HG02642 (cell line): ENCODE measurements around the gene CNTNAP4.

Experiments used
- ATAC-seq: cut with Tn5 transposase; IDR thresholded peaks from one replicate; pipeline ENCODE4 v1.9.1; 2021; ENCODE audit warnings: mild to moderate bottlenecking; ENCODE audit not compliant: unreplicated experiment, poor library complexity

CNTNAP4 gene

DNA sequence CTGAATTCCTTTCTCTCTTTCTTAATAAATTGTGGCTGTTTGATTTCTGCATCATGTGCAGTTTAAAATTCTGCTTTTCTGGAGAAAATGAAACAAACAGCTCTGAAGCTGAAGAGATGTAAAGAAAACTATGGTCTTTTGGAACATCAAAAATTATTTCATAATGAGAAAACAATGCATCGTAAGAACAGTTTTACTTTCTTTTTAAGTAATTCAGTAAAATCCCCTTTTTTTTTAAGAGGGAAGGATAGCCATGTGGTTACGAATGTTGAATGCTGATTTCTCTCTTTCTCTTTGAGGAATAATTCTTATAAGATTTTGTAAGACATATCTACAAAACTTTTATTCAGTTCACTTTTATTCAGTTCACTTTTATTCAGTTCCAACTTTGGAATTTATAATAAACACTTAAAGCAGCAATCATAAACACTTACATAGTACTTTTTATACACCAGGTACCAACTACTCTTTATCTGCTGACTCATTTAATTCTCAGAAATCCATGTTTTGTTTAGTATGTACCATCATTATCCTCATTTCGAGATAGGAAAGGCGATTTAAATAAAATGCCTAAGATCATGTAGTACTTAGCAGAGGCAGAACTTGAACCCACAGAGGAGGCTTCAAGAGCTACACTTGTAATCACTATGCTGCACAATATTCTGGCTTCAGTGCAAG is 26.6 kb downstream of the CNTNAP4 start:
- ATAC-seq = no peak

DNA sequence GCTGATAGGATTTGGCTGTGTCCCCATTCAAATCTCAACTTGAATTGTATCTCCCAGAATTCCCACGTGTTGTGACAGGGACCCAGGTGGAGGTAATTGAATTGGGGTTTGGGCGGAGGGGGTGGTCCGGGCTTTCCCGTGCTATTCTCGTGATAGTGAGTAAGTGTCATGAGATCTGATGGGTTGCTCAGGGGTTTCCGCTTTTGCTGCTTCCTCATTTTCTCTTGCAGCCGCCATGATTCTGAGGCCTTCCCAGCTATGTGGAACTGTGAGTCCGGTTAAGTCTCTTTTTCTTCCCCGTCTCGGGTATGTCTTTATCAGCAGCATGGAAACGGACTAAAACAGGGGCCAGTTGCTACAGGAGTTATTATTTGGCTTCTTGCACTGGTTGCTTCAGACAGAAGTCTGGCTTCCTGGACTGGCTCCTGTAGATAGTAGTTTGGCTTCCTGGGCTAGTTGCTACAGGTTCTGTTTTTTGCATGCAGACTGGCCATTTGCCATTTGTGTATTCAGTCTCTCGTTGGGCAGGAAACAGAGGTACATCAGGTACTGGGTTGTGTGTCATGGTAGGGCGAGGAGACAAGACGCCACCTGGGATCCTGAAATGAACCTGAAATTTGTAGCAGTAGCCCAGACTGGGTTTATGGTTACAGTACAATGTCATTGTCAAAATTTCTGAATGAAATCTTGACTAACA is 32.6 kb downstream of the CNTNAP4 start:
- no peak for ATAC-seq

DNA sequence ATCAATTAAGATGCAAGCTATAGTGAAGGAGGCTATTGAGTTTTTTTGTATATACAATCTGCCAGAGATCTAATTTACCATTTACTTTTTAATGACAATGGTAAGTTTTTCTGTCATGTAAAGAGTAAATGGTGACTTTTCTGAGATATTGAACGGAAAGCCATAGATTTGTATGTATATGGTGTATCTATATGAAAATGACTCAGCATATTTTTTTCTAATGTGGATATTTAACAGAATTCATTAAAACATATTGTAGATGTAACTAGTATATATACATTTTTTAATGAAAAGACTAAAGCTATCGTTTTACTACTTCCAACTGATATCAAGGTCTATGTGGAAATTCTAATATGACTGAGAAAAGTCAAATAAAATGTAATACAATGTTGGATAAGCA is 34.1 kb downstream of the CNTNAP4 start:
- no peak for ATAC-seq

DNA sequence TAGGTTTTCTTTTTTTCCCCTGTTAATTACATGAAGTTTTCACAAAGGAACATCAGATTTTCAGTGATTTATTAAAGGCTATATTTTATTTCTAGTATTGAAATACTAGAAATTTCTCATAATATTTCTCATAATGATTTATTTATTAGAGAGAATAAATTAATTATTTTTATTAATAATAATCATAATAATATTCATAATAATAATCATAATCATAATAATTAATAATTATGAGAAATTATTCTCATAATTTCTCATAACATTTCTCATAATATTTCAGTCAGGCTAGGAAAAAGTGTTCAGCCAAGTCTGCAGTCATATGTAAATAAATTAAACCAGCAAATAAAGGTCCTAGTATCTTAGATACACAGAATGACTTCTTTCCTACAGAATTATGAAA is 41.4 kb downstream of the CNTNAP4 start:
- no peak for ATAC-seq

DNA sequence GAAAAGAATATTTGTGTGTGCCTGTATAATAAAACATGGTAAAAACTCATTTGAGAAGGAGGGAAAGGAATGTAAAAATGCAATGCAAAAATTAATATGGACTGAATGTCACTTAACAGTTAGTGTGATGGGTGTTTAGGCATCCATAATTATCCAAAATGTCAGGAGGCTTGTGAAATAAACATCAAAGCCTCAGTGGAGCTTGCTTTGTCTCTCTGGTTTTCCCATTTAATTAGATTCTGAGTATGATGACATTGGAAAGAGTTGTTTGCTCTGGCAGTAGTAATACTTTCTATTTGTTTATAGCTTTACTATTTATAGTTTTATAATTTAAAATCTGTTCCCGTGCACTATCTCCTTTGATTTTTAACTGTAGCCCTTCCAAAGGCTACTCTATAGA is 51.9 kb downstream of the CNTNAP4 start:
- ATAC-seq = no peak

DNA sequence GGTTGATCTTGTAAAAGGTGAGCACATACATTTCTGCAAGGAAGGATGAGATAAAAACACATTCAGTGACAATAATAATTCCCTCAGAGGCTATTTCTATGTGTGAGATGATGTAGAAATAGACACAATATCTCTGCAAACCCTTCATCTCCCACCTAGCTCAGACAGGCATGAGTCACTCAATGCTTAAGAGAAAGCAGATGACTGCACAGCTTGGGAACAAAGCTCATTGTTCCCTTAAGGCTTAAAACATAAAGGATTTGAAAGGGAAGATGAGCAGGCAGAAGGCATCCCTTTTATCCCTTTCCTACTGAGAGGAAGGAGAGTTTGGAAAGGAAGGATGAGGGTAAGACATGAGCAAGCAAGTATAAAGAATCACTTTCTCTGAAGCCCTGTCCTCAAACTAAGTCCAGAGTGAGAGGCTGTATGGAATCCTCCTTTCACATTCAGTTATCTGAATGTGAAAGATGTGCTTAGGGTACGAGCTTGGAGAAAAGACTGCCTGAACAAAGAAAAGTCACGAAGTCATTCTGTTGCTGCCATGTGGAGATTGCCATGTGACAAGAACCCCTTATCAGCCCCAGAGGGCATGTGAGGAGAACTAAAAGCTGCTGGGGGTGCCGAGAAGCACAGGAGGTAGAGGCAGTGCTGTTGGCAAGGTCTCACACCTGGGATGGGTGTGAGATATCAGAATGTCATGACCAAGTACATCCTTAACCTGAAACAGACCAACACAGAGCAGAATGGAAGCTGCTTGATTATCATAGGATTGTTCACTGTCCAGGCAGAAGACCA is 58.2 kb downstream of the CNTNAP4 start:
- ATAC-seq = no peak

DNA sequence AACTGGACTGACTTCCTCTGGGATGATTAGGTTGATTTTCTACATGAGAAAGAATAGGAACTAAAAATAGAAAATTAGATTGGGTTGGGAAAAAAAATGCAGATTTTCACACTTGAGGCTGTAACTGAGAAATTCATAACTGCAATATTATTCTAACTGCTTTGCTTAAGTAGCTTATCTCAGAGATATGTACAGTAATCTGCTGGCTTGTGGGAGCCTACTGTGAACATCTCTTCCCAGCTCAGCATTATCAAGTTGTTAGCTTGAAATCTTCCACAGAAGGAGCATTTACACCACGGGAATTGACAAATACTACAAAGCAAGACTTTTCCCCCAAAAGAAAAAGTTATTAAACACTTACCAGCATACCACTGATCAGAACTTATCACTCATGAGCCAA is 58.9 kb downstream of the CNTNAP4 start:
- no peak for ATAC-seq

DNA sequence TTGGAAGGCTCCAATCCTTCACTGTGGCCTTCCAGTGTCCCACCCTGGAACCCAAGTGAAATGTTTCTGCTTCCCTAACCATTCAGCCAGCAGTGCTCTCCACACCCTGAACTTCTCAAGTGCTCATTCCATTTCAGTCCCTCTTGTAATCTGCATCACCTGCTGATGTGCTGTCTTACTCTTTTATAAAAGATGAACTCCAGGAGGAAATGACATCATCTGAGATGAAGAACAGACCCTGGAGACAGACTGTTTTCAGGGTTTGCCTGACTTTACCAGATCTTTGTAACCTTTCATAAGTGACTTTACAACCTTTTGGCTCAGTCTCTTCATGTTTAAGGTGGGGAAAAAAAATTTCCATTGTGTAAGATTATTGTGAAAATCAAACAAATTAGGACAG is 61.3 kb downstream of the CNTNAP4 start:
- ATAC-seq = no peak

DNA sequence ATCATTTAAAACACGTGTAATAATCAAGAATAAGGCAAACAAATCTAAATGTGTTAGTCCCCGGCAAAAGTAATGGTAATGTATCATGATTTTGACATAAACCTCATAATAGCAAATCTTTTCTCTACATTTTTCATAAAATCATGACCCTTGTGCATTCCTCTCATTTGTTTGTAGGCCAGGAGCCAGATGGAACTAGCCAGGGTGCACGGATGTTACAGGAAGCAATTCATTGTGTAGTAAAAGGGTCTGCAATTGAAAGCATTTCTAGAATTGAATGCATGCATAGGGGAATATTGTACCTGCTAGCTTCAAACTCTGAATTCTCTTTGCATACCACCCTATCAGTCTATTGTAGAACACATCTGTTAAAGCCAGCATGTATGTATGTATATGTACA is 66.6 kb downstream of the CNTNAP4 start:
- ATAC-seq = no peak

DNA sequence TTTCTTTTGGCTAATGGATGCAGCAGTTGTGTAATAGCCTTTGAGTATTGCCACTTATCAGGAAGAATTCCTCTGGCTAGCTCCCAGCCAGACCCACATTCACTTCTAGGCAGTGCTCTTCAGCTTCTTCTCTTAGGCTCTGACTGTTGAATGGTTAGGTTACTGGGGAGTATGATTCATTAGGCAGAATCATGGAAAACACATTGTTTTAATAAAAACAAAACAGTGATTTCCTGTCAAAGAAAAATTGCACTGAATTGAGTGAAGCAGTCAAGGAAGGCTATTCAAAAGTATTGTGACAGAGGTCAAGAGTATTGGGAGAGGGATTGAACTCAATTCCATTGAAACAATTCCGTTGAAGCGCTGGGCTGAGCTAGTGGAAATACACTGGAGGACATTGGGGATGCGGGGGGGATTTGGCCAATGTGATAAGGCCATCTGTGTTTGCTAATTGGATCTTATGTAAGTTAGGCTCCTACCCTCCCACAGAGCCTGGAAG is 68.0 kb downstream of the CNTNAP4 start:
- ATAC-seq = no peak

DNA sequence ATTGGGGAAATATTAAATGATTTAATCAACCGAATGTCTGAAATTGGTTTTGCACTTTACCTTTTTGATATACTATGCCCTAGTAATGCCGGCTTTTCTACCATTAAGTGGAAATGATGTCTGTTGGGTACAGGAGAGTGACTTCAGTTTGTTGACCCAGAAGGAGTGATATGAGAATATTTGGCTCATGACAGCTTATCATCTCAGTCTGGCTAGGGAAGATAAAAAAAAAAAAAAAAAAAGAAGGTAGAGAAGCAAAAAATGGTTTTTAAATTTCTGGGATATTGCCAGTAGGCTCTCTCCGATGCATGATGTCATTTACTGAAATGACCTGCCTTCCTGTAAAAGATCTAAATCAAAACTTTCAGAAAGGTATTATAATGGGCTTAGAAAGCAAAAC is 69.0 kb downstream of the CNTNAP4 start:
- no peak for ATAC-seq

DNA sequence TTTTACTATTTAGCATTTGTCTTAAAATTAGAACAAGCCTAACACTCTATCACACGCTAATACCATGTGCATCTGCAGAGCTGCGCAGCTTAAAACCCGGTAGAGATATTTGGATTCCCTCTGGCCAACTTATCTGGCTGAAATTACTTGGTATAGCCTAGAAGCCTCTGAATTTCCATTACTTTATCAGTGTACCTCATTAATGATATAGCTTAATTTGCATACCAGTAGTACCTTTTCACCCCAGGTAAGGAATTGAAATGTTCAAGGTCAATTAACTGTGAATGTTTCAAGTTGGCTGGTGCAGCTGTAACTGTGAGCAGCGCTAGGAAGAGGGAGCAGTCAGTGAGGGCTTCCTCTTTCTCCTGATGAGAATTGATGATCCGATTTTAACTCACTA is 74.2 kb downstream of the CNTNAP4 start:
- ATAC-seq = no peak

DNA sequence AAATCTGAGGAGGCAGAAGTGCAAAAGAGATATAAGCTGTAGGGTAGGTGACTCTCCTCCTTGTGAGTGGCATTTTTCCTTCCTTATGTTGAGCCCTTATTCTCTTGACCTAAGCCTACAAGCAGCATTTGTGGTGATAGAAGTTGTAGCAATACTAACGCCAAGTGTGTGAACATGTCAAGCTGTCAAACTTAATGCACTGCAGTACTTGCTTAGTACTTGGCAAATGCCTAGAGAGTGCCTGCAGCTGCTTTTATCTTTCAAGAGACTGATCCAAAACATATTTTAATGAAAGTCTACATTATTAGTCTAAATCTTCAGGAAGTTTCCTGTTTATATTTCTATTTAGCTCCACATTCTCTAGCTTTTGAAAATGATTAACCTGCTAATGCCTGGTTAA is 83.2 kb downstream of the CNTNAP4 start:
- ATAC-seq = no peak

DNA sequence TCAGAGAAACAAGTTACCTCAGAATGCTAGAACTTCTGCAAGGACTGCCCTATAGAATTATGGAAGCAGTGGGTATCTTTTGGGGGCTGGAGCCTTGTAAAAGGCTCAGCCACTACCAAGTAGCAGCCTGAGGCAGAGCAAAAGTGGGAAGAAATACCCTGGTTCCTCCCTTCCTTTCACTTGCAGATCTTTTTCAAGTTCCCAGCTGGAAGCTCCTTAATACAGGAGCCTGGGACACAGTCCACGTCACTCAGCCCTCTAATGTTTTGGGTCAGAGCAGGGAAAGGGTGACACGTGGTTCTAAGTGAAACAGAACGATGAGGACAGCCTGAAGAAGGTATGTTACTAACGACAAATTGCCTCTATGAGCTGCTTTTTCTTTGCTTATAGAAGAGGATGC is 93.1 kb downstream of the CNTNAP4 start:
- ATAC-seq = no peak

DNA sequence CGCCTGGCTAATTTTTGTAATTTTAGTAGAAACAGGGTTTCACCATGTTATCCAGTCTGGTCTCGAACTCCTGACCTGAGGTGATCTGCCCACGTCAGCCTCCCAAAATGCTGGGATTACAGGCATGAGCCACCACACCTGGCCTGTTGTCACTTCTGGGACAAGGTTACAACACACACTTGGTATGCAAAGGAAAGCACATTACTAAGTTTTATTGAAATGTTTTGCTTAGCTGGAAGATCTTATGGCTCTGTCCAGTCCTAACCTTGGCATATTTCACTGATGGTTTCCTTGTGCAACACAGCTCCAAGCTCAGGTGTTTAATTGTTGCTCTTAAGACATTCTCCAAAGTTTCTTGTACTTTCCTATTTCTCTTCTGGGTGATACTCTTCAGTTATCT is 94.2 kb downstream of the CNTNAP4 start:
- ATAC-seq = no peak

DNA sequence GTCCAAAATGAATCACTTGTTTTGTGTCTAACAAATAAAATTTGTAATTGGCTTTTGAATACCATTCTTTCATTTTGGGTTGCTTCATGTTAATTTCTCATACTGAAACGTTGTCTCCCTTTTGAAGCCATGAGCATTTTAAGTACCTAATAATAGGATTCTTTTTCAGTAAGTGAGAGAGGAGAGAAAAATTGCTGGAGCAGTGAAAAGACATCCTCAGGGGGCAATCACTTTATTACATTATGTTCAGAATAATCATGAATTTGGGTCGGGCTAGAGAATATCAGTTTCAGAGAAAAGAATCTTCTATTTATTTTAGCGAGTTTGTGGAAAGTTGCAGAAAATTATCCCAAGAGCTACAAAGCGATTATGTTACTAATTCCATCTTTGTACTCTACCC is 96.8 kb downstream of the CNTNAP4 start:
- no peak for ATAC-seq

DNA sequence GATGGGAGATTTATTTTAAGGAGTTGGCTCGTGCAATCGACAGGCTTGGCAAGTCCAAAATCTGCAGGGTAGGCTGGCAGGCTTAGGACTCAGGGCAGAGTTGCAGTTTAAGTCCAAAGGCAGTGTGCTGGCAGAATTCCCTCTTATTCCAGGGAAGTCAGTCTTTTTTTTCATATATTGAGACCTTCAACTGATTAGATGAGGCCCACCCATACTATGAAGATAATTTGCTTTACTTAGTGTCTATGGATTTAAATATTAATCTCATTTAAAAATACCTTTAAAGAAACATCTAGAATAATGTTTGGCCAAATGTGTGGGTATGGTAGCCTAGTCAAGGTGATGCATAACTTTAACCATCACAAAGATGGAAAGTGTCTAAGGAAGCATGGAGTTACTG is 99.8 kb downstream of the CNTNAP4 start:
- no peak for ATAC-seq

DNA sequence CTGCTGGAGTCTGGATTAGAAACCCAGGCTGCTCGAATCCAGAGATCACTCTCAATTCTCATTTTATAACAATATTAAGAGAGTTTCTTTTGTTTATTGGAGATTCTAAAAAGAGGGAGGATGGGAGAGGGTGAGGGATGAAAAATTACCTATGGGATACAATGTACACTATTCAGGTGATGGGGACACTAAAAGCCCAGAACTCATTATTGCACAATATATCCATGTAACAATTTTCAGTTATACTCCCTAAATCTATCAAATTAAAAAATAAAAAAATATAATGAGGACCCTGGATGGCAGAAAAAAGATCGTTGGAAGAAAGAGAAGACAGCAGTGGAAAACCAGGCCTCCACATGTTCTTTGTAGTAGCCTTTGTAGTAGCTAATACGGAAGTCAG is 100.8 kb downstream of the CNTNAP4 start:
- ATAC-seq = no peak

DNA sequence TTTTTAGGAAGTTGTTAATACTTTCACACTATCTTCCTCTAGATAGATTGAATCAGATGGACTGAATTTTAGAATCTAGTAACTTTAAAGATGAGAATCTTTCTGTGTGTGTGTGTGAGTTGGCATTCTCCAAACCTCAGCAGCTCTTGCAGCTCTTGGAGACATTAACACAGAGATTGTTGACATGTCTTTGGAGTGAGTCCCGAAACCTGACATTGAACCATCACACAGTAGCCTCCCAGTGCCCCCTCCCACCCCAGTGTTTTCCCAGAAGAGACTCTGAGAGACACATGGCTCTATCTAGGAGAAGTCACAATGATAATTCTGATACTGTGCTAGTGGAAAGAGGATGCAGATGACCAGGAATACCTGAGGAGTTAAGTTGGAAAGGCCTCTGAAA is 103.9 kb downstream of the CNTNAP4 start:
- no peak for ATAC-seq

DNA sequence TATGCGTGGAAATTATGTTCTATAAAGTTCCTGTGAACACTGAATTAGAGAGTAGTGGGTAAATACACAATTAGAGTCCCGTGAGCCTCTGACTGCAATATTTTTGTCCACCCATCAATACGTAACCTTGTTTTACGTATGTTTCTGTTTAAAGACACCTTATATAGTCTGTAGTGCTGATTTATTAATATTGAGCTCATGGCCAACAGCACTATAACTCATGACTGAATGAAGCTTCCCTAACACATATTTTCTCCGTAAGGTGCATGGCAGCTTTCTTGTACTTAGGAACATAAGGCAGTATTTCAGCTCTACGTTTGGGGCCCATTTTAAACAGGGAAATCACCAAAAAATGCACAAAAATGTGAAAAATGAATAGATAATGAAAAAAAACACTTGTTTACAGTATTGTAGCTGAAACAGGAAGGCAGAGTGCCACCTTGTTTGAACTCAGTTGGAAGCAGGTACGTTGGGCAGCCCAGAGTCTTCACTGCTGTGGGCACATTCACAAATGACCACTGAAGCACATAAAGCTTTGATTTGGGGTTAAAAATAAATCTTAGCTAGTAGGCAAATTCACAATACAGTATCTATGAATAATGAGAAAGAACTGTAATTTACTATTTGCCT is 108.5 kb downstream of the CNTNAP4 start:
- ATAC-seq = no peak

DNA sequence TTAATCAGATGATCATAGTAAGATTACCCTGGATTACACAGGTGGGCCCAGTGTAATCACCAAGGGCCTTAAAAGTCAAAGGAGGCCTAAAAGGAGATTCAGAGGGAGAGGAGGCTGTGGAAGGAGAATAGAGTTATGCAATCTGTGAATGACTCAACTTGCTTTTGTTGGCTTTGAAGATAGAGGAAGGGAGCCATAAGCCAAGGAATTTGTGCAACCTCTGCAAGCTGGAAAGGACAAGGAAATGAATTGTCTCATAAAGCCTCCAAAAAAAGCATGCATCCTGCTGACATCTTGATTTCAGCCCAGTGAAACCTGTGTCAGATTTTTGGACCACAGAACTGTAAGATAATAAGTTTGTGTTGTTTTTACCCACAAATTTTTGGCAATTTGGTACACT is 109.6 kb downstream of the CNTNAP4 start:
- no peak for ATAC-seq
